Activated CD4-positive, alpha-beta T cell treated with anti-CD3 and anti-CD28 coated beads for 4 hours (primary cell): ENCODE data around the gene RCCD1.

Experiments
- DNase-seq, 2 donors: peaks; one replicate each; pipeline ENCODE4 v3.0.0-alpha.2; 2020

RCCD1 gene

DNA sequence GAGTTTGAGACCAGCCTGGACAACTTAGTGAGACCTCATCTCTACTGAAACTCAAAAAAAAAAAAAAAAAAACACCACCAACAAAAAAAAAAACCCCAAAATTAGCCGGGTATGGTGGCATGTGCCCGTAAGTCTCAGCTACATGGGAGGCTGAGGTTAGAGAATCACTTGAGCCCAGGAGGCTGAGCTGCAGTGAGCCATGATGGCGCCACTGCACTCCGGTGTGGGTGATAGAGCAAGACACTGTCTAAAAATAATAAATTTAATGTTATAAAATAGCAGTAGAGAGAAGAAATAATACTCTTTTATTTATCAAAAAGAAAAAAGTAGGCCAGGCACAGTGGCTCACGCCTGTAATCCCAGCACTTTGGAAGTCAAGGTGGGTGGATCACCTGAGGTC, 17.4 kb downstream of the RCCD1 start:
- DNase-seq = no peak

DNA sequence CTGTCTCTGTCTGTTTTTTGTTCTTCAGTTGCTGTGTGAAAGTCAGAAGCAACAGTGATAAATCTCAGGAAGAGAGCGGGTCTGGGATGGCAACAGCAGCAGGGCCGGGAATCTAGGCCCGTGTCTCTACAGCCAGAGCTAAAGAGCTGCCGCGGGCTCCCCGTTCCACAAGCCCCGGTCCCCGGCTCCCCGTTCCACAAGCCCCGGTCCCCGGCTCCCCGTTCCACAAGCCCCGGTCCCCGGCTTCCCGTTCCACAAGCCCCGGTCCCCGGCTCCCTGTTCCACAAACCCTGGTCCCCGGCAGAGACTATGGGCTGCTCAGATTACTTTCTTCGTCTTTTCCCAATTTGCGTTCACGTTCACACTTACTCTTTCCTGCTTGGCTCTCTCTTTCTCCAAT, 19.5 kb downstream of the RCCD1 start:
- DNase-seq = no peak

GRCh38 chr15:90979582-90979981, 24.9 kb downstream of the RCCD1 start:
- no peak for DNase-seq

- DNase-seq = no peak
Measured at GRCh38 chr15:90981681-90982080, 27.0 kb downstream of the RCCD1 start.

- no peak for DNase-seq
Measured at GRCh38 chr15:90982135-90982534, 27.5 kb downstream of the RCCD1 start.

DNA sequence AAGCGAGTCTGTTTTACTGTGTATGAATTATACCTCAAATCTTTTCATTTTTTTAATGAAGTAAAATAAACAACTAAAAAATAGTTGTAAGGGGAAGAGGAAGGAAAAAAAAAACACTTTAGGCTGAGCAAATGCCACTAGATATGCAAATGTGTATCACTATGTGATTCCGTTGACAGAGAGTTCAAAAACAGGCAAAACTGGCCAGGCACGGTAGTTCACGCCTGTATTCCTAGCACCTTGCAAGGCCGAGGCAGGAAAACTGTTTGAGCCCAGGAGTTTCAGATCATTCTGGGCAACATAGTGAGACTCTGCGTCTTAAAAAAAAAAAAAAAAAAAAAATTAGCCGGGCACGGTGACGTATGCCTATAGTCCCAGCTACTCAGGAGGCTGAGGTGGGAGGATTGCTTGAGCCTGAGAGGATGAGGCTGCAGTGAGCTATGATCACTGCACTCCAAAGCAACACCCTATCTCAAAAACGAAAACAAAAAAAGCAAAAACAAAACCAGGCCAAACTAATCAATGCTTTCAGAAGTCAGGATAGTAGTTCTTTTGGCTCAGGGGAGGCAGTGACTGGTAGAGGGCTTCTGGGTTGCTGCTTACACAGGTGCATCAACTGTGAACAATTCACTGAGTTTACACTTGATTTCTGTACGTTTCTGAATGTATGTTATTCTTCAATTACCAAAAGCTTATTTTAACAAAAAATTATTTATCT, 32.3 kb downstream of the RCCD1 start:
- no peak for DNase-seq

- DNase-seq = no peak
Measured at GRCh38 chr15:90987561-90988141, 33.0 kb downstream of the RCCD1 start.

DNA sequence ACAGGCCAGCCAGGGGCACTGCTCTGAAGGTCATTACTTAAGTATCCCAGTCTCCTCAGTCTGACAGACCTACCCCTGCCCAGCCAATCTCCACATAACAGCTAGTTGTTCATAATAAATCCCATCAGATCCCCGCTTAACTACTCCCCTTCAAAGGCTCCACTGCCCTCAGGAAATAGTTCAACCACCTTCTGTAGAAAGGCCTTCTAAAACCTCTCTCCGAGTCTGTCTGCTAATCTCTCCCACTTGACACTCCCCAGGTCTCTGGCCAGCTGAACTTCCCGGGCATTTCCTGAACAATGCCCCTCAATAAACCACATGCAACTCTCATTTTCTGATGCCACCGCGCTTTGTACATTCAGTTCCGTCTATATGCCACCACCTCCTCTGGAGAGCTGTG, 33.6 kb downstream of the RCCD1 start:
- no peak for DNase-seq

- DNase-seq = no peak
Measured at GRCh38 chr15:90989040-90989768, 34.5 kb downstream of the RCCD1 start.

- DNase-seq = no peak
Measured at GRCh38 chr15:90990446-90990845, 35.8 kb downstream of the RCCD1 start.

GRCh38 chr15:90991587-90992285, 37.1 kb downstream of the RCCD1 start:
- no peak for DNase-seq

DNA sequence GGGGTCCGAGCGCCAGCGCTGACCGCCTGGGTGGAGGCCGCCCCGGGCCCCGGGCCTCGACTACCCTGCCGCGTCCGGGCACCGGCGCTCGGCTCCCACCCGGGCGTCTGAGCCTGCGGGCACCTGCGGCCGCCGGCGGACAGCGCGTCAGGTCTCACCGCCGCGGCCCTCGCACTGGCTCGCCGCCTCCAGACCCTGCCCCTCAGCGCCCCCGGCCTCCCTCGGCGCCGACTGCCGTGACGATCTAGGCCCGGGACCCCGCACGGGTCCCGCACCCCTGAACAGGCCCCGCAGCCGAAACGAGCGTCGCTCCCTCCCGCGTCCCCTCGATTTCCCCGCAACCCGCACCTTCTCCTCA, 39.4 kb downstream of the RCCD1 start:
- peak; percentile 2 to 4 for DNase-seq

DNA sequence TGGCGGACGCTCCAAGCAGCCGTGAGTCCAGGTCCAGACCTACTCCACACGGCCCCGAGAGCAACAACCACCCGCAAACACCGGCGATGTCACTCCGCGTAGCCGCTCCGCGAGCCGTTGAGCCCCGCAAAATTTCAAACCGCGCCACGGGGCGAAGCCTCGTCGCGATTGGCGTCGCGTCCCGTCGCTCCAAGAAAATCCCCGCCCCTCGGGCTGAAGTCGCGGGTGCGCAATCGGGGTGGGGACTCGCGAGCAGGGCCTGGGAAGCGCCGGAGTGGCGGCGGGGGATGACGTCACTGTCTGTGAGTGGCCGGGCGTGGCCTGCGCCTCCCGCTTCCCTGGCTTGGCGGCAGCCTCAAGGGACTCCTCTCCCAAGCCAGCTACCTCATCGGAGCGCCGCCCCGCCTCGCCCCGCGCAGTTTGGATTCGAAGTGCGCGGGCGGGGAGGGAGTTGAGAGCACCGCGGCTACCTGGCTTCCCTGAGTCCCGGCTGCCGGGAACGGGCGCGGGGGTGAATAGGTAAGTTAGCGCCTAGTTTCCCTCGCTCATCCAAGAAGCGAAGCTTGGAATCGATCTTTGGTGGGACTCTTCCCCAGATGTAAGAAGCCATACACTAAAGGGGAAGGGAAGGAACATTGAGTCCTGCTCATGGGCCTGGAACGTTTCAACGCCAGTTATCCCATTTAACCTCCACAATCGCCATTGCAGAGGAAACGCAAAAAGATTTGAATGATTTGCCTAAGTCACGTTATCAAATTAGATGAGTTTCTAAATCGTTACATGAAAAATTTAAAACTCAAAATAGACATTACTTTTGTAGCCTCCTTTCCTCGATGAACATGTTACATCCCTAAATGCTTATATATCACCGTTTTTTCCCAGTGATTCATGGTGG, 40.0 kb downstream of the RCCD1 start, which contains the start of gene PRC1:
Gene PRC1, minus strand, starts transcription at position 119 of the 895 bp plus-strand sequence. Its CDS starts 118 bp downstream, at position 1.
- DNase-seq = peak; percentile 96 to 97

DNA sequence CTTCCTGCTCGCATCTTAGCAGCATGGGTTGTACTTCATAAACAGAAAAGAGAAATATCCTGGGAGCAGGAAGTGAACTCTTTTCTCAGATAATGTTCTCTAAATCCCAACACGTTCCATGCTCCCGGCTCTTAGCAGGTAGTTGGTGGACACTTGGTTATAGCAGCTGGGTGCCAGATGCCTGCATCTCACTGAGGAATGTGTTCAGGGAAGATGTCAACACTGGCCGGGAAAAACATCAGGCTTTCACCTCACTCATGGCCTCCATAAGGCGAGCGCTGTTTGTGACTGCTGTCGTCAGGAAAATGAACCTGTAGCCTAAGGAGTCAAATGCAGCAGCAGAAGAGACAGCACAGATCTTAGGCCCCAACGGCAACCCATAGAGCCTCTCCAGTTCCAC, 44.1 kb downstream of the RCCD1 start:
- DNase-seq = no peak

- DNase-seq = no peak
Measured at GRCh38 chr15:91001209-91001608, 46.5 kb downstream of the RCCD1 start.

DNA sequence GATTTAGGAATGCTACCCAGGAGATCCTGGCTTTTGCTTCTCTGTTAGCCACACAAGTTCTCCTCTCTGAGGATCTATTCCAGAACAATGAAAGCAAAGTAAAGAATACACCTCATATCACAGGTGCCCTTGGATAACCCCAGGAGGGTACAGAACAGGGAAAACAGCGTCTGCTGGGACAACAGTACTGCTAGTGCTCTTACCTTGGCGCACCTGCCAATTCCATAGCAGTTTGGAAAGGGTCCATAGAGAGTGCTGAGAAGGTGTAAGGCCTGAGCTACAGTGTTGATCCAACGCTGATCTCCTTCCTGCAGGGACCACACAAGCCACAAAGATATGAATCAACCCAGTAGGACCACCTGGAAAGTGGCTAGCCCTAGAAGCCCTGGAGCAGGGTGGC, 52.6 kb downstream of the RCCD1 start:
- DNase-seq = no peak
